ENCODE results near the gene MUS81.
"Not testable (repeated sequence)": the region's sequence is repeated elsewhere in the genome, so short reads cannot be mapped to it uniquely, and the experiment has no call there.

MUS81 gene

DNA sequence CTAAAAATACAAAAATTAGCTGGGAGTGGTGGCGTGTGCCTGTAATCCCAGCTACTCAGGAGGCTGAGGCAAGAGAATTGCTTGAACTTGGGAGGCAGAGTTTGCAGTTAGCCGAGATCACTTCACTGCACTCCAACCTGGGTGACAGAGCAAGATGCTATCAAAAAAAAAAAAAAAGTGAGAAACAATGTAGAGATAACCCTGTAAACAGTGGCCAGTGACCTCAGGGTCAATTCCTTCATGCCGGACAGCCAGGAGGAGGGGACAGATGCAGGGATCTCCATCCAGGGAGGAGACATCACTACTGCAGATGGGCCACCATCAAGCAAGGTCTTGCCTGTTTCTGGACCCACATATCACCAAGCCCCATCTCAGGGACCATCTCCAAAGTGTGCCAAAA lies 12.5 kb upstream of the MUS81 start:
- DNase-seq: no peak

DNA sequence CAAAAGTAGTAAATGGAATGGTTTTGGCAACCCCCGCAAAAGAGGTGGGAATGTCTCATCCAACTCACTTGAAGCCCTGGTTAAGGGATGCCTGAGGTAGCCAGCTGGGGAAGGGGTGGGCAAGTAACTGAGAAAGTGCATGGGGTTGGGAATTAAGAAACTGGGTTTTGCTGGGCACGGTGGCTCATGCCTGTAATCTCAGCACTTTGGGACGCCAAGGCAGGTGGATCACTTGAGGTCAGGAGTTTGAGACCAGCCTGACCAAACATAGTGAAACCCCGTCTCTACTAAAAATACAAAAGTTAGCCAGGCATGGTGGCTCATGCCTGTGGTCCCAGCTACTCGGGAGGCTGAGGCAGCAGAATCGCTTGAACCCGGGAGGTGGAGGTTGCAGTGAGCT lies 11.5 kb upstream of the MUS81 start:
- not testable (repeated sequence) for DNase-seq

DNA sequence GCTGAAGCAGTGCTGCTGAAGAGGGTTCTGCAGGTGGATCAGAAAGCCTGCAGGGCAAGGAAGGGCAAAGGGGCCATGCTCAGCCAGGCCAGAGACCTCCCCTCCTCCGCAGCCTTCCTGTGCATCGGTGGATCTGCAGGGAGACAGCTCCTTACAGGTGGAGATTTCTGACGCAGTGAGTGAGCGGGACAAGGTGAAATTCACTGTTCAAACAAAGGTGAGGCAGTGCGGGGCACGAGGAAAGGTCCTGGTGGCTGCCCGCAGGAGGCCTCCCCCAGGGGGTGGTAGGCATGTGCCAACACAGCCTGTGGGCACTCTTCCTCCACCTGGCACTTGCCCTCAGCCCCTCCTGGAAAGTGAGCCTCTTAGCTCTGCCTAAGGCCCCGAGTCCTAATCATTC lies 10.9 kb upstream of the MUS81 start:
- DNase-seq: no peak

GRCh38 chr11:65849771-65850216 lies 10.4 kb upstream of the MUS81 start:
- no peak for DNase-seq

DNA sequence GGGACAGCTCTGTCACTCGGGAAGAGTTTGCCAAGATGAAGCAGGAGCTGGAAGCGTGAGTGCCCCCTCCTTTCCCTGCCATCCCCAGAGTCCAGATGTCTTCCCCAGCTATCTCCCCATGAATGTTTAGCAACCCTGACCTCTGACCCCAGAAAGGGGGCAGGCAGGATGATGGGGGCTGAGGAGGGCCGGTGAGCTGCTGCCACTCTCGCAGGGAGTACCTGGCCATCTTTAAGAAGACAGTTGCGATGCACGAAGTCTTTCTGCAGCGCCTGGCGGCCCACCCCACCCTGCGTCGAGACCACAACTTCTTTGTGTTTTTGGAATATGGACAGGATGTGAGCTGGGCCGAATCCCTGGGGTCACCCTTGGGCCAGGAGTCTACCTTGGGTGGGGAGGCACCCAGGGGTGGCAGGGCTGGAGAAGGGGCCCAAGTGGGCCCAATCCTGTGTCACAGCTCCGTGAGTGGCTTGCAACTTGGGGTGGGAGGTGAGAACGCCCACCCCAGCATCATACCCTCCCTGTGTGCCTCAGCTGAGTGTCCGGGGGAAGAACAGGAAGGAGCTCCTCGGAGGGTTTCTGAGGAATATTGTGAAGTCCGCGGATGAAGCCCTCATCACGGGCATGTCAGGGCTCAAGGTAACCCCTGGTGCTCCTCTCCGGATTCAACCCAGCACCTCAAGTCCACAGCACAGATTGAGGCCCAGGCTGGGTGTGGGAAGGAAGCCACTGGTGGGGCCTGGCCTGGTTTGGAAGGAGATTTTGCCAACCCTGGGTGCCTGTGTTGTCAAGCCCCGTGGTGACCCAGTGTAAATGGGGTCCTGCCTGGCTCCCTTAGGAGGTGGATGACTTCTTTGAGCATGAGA lies 9.8 kb upstream of the MUS81 start:
- DNase-seq: no peak

GRCh38 chr11:65851083-65851579 lies 9.1 kb upstream of the MUS81 start:
- no peak for DNase-seq

- DNase-seq: no peak
Measured at GRCh38 chr11:65851811-65852507, 8.3 kb upstream of the MUS81 start.

GRCh38 chr11:65852508-65853245 lies 7.6 kb upstream of the MUS81 start:
- no peak for DNase-seq

GRCh38 chr11:65853246-65853979 lies 6.8 kb upstream of the MUS81 start:
- no peak for DNase-seq

- no peak for DNase-seq
Measured at GRCh38 chr11:65854161-65854592, 6.1 kb upstream of the MUS81 start.

- no peak for DNase-seq
Measured at GRCh38 chr11:65854852-65855837, 5.1 kb upstream of the MUS81 start.

DNA sequence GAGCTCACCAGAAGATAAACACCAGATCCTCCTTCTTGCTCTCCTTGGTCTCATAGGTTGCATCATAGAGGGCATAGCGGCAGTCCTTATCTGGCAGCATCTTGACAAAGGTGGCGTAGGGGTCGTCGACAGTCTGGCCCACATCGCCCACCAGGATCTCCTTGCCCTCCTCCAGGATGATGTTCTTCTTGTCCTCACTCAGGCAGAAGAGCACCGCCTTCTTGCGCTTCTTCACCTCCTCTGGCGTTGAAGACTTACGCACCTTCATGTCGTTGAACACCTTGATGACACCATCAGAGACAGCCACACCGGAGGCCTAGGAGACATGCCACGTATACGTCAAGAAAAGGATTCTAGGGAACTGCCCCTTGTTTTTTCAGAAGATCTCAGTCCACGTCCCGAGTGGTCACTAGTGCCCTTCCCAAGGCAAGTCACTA lies 4.3 kb upstream of the MUS81 start:
- no peak for DNase-seq

GRCh38 chr11:65856689-65857499 lies 3.3 kb upstream of the MUS81 start:
- peak; percentile 73 for DNase-seq

DNA sequence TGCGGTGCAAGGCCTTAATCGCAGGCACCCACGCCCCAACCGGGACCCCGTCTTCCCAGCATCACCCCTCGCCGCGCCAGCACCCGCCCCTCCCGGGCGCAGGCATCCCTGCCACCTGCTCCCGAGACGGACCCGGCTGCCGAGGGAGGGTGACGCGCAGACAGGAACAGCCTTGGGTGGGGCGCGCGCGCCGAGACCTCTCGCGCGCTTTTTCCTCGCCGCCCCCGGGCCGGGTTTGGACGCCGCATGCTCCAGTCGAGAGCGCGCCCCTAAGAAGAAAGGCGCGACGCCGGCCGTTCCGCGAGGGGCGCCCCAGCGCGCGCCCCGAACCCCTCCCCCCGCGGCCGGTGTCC lies 2.8 kb upstream of the MUS81 start:
- peak; percentile 50 for DNase-seq

DNA sequence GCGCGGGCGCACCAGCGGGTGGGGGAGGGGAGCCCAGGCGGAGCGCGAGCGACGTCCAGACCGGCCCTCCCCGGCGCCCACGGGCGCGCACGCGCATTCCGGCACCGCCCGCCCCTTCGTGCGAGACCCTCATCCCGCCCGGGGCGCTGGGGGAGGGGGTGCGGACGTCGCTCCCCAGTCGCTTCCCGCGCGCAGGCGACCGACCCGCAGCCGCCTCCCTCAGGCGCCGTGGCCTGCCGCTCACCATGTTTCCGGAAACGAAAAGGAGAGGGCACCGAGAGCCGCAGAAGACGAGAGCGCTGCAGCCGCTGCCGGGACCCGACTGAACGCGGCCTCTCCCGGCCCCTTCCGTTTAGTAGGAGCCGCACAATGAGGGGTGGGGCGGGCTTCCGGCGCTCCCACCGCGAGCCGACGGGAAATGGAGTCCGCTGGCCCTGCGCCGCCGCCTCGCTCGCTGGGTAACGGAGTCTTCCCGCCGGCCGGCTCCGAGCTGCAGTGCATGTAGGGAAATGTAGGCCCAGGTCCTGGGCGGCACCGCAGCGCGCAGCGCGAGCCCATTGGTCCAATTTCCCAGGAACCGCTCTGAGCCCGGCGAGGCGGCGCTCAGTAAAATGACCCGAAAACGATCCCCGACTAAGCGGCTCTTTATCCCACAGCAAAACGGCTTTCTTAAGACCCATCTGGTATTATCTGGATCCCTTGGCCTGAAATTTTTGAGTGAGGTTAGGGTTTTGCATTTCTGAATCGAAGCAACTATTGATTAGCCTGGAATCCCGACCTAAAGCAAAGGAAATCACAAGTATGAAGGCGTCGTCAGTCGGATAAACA lies 2.2 kb upstream of the MUS81 start, which contains the start of gene CFL1:
CFL1 (minus strand) TSS at position 328 of the 828 bp plus-strand sequence; CDS start at position 247, 81 bp downstream.
- DNase-seq: peak; percentile 89

- no peak for DNase-seq
Measured at GRCh38 chr11:65858681-65859087, 1.5 kb upstream of the MUS81 start.

DNA sequence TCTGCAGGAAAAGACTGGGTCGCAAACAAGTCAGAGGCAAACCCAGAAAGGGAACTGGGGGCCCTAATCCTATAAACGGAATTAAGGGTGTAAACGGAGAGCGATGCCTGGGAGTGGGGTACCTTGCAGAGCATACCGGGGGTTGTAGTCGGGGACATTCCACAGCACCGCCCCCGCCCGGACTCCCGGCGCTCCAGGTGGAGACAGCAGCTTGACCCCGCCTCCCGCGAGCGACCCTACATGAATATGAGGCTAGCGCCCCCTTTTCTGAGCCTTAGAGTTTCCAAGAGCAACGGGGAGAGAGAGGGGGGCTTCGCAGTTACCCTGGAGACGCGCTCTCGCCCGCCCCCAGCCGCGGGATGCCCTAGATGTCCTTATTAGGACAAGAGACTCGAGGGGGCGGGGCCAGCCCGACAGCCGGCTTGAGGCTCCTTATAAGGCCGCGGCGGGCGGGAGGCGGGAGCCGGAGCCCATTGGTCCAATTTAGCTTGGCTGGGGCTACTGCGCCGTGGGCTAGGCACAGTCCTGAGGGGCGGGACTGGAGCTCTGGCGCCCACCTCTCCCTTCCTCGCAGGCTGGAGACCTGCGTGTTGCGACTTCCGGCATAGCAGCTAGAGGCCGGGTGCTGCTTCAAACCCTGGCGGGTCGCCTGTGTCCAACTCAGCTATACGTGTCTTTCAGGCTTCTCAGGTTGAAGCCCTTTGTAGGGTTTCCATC lies 980 bp upstream of the MUS81 start:
- peak; percentile 94 for DNase-seq

- no peak for DNase-seq
Measured at GRCh38 chr11:65859812-65860277, 388 bp upstream of the MUS81 start.

DNA sequence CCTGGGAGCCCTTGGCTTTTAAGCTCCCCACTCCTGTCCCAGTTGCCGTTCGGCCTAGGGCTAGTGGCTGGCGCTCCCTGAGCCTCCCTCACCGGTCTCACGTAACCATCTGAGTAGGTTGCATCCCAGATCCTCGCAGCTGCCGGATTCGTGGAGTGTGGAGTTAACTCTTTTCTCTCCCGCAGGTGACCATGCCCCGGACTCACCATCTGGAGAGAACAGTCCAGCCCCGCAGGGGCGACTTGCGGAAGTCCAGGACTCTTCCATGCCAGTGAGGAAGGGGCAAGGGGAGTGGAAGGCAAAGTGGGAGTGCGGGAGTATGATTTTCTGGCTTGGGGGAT lies 902 bp downstream of the MUS81 start:
- no peak for DNase-seq

Data from activated T-cell treated with anti-CD3 and anti-CD28 coated beads for 4 hours (primary cell).